ENCODE data around the gene TPSG1.

TPSG1 gene

GRCh38 chr16:1174477-1175357 lies 50.4 kb downstream of the TPSG1 start:
- DNase-seq, result no peak

GRCh38 chr16:1173788-1174451 lies 51.1 kb downstream of the TPSG1 start:
- DNase-seq, result no peak

- DNase-seq, result no peak
These were observed 52.4 kb downstream of the TPSG1 start for GRCh38 chr16:1172651-1173050.

GRCh38 chr16:1171854-1172428 lies 53.1 kb downstream of the TPSG1 start:
- no peak for DNase-seq

All from hematopoietic multipotent progenitor cell treated with erythropoietin and hydrocortisone succinate and interleukin-3 and kit ligand, for 6 days (in vitro differentiated cells).